Esophagus squamous epithelium (tissue), 5 donors: Measurements from ENCODE around the gene ACKR4. TPM values are rescaled to one million over a fixed set of nuclear protein-coding genes. Genes with fewer than 3 reads are reported as not detected.

Source experiments
- DNase-seq: peaks from one replicate; lab custom pipeline; 2025; lab: John Stamatoyannopoulos, UW
- H3K27ac ChIP-seq, 4 donors: fragments of 200-600 bp; sonication (generic); one replicate each; pipeline ENCODE4 v1.5.1; 2016 to 2019; ENCODE audit warnings: mild to moderate bottlenecking in 1 of 4
- H3K27me3 ChIP-seq, 4 donors: fragments of 200-600 bp; sonication (generic); 1 replicate in 3 of 4; 2 replicates in 1 of 4; pipeline versions ENCODE4 v1.5.1 to v1.6.0; 2017 to 2021; ENCODE audit warnings: antibody characterized with exemption in 1 of 4
- H3K36me3 ChIP-seq, 3 donors: fragments of 200-600 bp; sonication (generic); one replicate each; pipeline ENCODE4 v1.5.1; 2016 to 2019
- H3K4me1 ChIP-seq, 3 donors: fragments of 200-600 bp; sonication (generic); one replicate each; pipeline ENCODE4 v1.5.1; 2017 to 2019
- H3K4me3 ChIP-seq, 4 donors: fragments of 200-600 bp; sonication (generic); 1 replicate in 3 of 4; 2 replicates in 1 of 4; pipeline ENCODE4 v1.5.1; 2016 to 2019; ENCODE audit warnings: mild to moderate bottlenecking in 2 of 4, moderate library complexity in 1 of 4
- H3K9me3 ChIP-seq, 3 donors: fragments of 200-600 bp; sonication (generic); one replicate each; pipeline ENCODE4 v1.5.1; 2016 to 2019
- CTCF ChIP-seq, 6 experiments: fragments of 450-650 bp in 4 of 6; fragments of 200-600 bp in 2 of 6; sonication (generic) in 2 of 6; IDR thresholded peaks; one replicate each; pipeline ENCODE4 v1.5.1; 2016 to 2019; ENCODE audit warnings: antibody characterized with exemption in 6 of 6, mild to moderate bottlenecking in 4 of 6, moderate library complexity in 4 of 6
- POLR2A ChIP-seq, 4 donors: fragments of 450-650 bp; IDR thresholded peaks; one replicate each; pipeline ENCODE4 v1.6.1; 2017; ENCODE audit warnings: antibody characterized with exemption in 4 of 4, mild to moderate bottlenecking in 4 of 4, moderate library complexity in 3 of 4
- WGBS, 2 donors: methylation state at CpG; one replicate each; pipeline ENCODE4 v1.1.5; 2018; 5-methylcytosine and 5-hydroxymethylcytosine counted together
- intact Hi-C: fragments of 100-400 bp; cut with DNase I; formaldehyde crosslinking; loops from one replicate; pipeline ENCODE4 v1.15.0; 2022
- total RNA-seq, 4 donors: library from RNA; depleted of rRNA; stranded (reverse); fragments of >200 nt; gene quantifications; one replicate each; pipeline ENCODE4 v1.1.0, GENCODE V29; 2016
- donor health status: DM: yes; HTN: yes; CAD: no.

ACKR4 gene
- total RNA-seq, 4 donors from 2014 or later = 0.31 to 1.1 (median 0.88) TPM; not detected in 1

DNA sequence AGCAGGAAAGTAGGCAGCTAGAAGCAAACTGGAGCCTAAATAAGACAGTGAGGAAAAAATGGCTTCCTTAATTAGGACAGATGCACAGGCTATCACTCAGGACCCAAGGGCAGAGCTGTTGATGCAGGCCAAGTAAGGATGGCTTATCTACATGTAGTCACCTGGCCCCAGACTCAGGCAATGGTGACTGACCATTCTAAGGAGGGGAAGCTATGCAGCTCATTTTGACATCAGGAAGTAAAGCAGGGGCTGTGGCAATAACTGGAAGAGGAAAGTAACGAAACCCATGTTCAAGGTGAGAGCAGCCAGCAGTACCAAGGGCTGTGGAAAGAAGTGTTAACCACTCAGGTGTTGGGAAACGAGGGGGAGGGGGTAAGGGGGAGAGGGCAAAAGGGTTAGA lies 46.3 kb downstream of the ACKR4 start:
- no peaks in the 10 kb centered on the region for H3K9me3 ChIP-seq
- no peak for DNase-seq
- no peak overlapping the region for H3K4me3 ChIP-seq
- 60 to 64% methylated on average over 2 of the region's 2 CpGs for WGBS, 2 donors
- peaks cover 0 to 37% (median 0%) of the 10 kb centered on the region in 3 donors for H3K36me3 ChIP-seq
- TF ChIP-seq POLR2A (IDR thresholded peaks at IDR 0.05) (no peak), CTCF (IDR thresholded peaks at IDR 0.05) (no peak)
- H3K4me1 ChIP-seq = no peaks in the 10 kb centered on the region
- H3K27ac ChIP-seq = no peak overlapping the region
- no peaks in the 10 kb centered on the region for H3K27me3 ChIP-seq
- intact Hi-C loops = loop anchor here (5.0 kb wide), 1 partner anchor 106 kb away; no protein-coding TSS in a partner anchor

GRCh38 chr3:132645058-132645457 lies 48.0 kb downstream of the ACKR4 start:
- DNase-seq = no peak
- WGBS, 2 donors = 78 to 100% methylated on average over 1 of the region's 1 CpG
- H3K4me3 ChIP-seq = no peak overlapping the region
- no peaks in the 10 kb centered on the region for H3K27me3 ChIP-seq
- intact Hi-C loops = no loop called here
- no peak overlapping the region for H3K27ac ChIP-seq
- H3K36me3 ChIP-seq = peaks cover 0 to 20% (median 0%) of the 10 kb centered on the region in 3 donors
- H3K9me3 ChIP-seq = no peaks in the 10 kb centered on the region
- TF ChIP-seq POLR2A (IDR thresholded peaks at IDR 0.05) (no peak), CTCF (IDR thresholded peaks at IDR 0.05) (no peak)
- H3K4me1 ChIP-seq = no peaks in the 10 kb centered on the region

- Histone ChIP-seq H3K27me3 (no peaks in the 10 kb centered on the region), H3K36me3 (no peaks in the 10 kb centered on the region), H3K27ac (no peak overlapping the region), H3K4me3 (no peak overlapping the region), H3K9me3 (no peaks in the 10 kb centered on the region), H3K4me1 (peaks cover 0 to 6% (median 0%) of the 10 kb centered on the region in 3 donors)
- no peak for TF ChIP-seq CTCF (IDR thresholded peaks at IDR 0.05)
- TF ChIP-seq POLR2A (IDR thresholded peaks at IDR 0.05) = no peak
- WGBS, 2 donors = 80 to 86% methylated on average over 1 of the region's 1 CpG
- intact Hi-C loops = no loop called here
- no peak for DNase-seq
Observed at GRCh38 chr3:132650153-132650552, 53.1 kb downstream of the ACKR4 start.

Other genes with a start within 250 kb of the ACKR4 start
- 10 to 100 TPM; 23.0 to 36.4 (median 25.9) TPM for gene DNAJC13, start 179.8 kb upstream of the ACKR4 start, total RNA-seq
- gene ACAD11, start 62.5 kb downstream of the ACKR4 start, total RNA-seq = 10 to 100 TPM in 1 of 4 donors, 1 to 10 TPM in 3; 3.9 to 20.4 (median 7.0) TPM
- 10 to 100 TPM; 22.1 to 36.1 (median 31.7) TPM for gene UBA5, start 63.1 kb downstream of the ACKR4 start, total RNA-seq
- gene NPHP3, start 125.1 kb downstream of the ACKR4 start, total RNA-seq = 10 to 100 TPM in 1 of 4 donors, 1 to 10 TPM in 3; 7.1 to 27.8 (median 9.1) TPM